NCI-H1694 (cell line): Measurements from ENCODE around the gene COX18.

ENCODE experiments used
- DNase-seq: peaks from one replicate; lab custom pipeline; 2025; lab: John Stamatoyannopoulos, UW

The COX18 gene

GRCh38 chr4:73053076-73053475 lies 16.4 kb downstream of the COX18 start:
- DNase-seq, result no peak

DNA sequence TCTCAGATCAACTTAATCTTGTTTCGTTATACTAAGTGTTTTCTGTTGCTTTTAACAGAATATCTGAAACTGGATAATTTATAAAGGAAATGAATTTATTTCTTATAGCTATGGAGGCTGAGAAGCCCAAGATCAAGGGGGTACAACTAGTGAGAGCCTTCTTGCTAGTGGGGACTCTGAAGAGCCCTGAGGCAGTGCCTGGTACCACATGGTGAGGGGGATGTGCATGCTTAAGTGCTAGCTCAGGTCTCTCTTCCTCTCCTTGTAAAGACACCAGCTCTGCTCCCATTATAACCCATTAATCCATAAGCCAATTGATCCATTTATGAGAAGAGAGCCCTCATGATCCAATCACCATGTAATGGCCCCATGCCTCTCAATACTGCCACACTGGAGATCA lies 17.9 kb downstream of the COX18 start:
- no peak for DNase-seq

GRCh38 chr4:73045879-73046278 lies 23.6 kb downstream of the COX18 start:
- no peak for DNase-seq

GRCh38 chr4:73037057-73037456 lies 32.5 kb downstream of the COX18 start:
- no peak for DNase-seq

DNA sequence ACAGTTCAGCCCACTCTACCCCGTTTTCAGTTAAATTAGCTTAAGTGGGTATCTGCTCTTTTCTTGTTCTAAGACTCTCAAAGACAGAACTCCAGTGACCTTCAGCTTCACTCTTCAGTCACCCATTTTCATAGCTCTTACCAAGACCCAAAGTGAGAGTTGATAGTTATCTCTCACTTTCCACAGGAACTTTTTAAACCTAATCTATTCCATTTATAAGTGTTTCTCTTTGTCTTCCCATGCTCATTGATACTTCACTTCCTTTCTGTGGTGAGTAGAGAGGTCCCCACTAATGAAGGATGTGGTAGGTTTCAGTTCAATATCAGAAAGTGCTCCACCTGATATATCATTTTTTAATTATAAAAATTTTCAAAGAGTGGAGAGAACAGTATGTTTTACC lies 33.4 kb downstream of the COX18 start:
- DNase-seq, result no peak

GRCh38 chr4:73034896-73035295 lies 34.6 kb downstream of the COX18 start:
- no peak for DNase-seq

- no peak for DNase-seq
Measured at GRCh38 chr4:73028621-73029020, 40.9 kb downstream of the COX18 start.

DNA sequence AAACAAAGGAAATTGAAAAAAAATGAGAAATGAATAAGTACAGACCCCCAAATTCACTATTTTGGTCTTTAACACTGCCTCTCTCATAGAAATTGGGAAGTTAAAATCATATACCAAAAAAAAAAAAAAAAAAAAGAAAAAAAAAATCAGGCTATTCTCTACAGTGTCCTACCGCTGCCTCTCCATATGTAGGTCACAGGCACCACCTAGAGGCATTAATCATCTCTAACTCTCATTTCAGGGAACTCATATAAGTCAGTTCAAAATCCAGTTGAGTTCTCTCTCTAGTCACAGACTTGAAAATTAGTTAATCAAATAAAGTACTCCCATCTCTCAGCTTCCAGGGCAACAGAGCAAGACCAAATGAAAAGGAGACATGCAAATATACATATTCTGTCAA lies 47.9 kb downstream of the COX18 start:
- DNase-seq, result peak; percentile 12

- peak; percentile 50 for DNase-seq
Measured at GRCh38 chr4:73019462-73020047, 50.0 kb downstream of the COX18 start.

GRCh38 chr4:73018595-73018994 lies 50.9 kb downstream of the COX18 start:
- DNase-seq, result no peak

GRCh38 chr4:73013310-73013709 lies 56.2 kb downstream of the COX18 start:
- no peak for DNase-seq

DNA sequence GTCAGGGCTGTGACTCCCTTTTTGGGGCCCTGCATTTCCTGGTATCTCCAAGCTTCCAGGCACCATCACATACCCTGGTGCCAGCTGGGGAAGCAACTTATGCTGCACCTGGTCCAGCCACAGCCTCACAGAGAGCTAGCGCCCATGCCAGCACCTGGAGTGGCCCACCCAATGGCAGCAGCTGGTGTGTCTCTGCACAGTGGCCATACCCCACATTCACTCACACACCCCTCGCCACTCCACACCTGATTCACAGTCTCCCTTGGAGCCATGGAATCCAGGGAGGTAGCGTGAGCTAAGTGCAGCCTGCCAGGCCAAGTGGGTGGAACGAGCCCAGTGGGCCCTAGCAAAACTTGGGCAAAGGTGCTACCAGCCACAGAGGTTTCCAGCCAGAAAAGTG lies 56.8 kb downstream of the COX18 start:
- DNase-seq, result no peak

DNA sequence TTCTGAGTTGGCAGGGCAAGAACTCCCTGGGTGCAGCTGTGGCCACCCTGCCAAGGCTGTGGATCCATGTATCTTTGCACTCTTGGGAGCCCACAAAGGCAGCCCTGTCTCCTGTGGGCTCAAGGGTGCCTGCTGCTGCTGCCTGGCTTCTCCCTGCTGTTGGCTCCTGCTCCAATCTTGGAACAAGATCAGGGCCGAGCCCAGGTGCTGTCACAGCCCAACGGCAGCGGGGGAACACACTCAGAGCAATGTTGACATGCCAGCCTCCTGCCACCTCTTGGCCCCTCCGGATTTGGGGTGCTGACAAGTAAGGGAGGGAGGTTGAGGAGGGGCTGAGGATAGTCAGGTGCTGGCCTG lies 57.9 kb downstream of the COX18 start:
- no peak for DNase-seq

DNA sequence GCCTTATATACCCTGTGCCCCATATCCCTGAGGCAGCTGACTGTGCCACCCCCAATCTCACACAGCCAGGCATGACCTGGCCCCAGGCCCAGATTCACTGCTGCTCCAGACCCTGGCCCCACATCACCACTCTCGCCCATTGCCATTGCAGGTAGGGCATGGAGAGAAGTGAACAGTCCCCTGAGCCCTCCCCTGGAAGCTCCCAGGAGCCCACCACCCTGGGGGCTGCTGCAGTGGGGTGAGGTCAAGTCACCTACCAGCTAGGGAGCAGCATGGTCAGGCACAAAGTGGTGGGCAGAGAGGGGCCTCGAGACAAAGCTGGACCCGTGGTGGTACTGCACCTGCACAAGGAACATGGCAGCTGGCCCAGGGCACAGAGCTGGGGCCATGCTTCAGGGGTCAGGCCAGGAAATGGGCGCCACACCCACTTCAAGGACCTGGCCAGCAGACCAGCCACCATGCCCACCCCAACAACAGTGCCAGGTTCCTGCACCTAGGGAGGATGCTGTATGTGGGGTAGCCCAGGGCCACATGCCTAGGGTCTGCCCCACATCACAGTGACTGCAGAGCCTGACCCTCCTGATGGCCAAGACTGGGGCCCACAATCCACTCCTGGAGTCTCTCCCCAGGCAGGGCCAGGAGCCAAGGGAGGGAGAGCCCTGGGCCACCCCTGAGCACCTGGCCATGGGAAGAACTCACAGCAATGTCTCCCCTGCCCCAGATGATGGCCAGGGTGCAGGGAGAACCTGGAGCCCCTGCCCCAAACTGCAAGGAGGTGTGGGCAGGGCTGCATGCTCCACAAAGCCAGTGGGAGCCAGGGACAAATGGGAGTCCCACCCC lies 58.5 kb downstream of the COX18 start:
- no peak for DNase-seq

GRCh38 chr4:73007526-73008100 lies 61.9 kb downstream of the COX18 start:
- DNase-seq, result no peak

DNA sequence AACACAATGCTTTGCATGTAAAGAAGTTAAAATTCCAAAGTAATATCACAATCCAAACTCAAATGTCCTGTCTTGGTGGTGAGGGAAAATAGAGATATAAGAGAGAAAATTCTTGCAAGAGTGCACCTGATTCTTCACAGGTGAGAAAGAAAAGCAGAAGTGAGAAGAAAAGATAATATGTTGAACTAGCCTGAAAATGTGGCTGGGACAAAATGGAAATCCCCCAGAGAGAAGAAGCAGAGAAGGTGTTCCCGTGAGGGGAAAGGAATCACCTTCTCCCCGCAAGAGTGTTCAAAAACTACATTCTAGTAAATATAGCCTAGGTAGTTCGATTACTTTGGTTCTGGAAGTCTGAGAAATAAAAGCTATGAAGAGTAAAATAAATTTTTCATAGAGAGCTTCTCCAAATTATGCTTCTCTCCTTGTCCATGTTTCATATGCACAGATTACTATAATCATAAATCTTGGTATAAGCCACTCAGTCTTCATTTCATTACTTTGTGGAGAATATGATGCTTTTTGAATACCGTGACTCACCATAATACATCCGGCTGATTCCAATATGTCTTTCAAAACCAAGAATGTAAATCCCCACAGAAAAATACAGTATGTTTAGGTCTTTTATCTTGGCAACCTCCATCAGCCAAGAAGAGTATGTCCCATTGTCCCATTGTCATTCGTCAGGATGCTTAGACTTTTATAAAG lies 63.1 kb downstream of the COX18 start:
- no peak for DNase-seq

- no peak for DNase-seq
Measured at GRCh38 chr4:73005514-73005913, 64.0 kb downstream of the COX18 start.
